22Rv1 (cell line): ENCODE data around the gene SPINDOC.
A peak's percentile ranks its signal among the peaks of the same experiment; 100 is the strongest.

ENCODE experiments used
- H3K27ac ChIP-seq: fragments of 450-650 bp; 2 replicates; pipeline ENCODE4 v1.5.1; 2017
- ZFX ChIP-seq: fragments of 450-650 bp; IDR thresholded peaks from 2 replicates; pipeline ENCODE4 v1.6.1; 2017; ENCODE audit warnings: antibody characterized with exemption, borderline replicate concordance
- TF ChIP-seq, protein P1 (sequence below): fragments of 450-650 bp; IDR thresholded peaks from 2 replicates; pipeline ENCODE4 v1.5.1; 2017; ENCODE audit warnings: mild to moderate bottlenecking

The SPINDOC gene

DNA sequence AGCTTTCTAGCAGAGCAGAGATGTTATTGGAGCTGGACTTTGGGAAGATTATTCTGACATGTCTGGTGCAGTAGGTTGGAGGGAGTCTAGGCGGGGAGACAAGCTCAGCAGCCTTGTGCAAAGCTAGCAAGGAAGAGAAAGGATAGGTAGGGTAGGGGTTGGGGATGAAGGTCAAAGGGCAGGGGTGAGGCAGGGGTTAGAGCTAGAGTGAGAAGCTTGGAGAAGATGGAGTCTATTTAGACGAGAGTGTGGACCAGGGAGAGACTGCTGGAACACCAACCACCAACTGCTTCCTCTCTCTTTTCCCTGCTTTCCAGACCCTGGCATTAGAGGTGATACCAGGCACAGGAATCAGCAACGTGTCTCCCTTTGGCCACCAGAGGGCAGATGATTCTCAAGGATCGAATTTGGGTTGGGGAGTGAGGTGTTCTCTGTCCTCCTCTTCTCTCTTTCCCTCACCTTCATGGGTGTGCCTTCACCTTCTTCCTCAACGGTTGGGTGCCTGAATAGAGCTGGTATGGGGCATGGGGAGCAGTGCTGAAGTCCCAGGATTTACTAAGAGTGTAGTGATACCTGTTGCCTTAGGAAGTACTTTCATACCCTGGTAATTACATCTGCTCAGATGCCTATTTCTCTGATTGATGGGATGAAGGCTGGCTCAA, 23.9 kb downstream of the SPINDOC start:
- TF ChIP-seq, protein P1, sequence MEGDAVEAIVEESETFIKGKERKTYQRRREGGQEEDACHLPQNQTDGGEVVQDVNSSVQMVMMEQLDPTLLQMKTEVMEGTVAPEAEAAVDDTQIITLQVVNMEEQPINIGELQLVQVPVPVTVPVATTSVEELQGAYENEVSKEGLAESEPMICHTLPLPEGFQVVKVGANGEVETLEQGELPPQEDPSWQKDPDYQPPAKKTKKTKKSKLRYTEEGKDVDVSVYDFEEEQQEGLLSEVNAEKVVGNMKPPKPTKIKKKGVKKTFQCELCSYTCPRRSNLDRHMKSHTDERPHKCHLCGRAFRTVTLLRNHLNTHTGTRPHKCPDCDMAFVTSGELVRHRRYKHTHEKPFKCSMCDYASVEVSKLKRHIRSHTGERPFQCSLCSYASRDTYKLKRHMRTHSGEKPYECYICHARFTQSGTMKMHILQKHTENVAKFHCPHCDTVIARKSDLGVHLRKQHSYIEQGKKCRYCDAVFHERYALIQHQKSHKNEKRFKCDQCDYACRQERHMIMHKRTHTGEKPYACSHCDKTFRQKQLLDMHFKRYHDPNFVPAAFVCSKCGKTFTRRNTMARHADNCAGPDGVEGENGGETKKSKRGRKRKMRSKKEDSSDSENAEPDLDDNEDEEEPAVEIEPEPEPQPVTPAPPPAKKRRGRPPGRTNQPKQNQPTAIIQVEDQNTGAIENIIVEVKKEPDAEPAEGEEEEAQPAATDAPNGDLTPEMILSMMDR = peak; percentile 81
- TF ChIP-seq ZFX = no peak
- H3K27ac ChIP-seq = peak overlapping the region; percentile 82

DNA sequence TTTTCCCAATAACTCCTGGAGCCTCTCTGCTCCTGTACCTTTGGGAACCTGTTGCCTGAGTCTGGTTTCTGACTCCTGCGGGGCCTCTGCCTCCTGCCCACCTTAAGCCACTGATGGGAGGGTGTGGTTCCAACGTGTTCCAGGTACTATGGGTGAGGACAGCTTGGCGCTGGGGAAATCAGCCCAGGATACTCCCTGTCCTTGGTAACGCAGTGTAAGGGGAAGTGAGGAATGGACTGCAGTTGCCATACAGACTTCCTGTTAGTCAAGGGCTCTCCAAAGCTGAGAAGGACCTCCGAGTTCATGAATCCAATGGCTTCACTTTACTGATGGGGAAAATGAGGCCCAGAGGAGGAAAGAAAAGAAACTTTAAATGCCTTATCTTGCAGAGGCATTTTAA, 24.5 kb downstream of the SPINDOC start:
- no peak for TF ChIP-seq ZFX
- TF ChIP-seq, protein P1 = no peak
- H3K27ac ChIP-seq = peak overlapping the region; percentile 82

DNA sequence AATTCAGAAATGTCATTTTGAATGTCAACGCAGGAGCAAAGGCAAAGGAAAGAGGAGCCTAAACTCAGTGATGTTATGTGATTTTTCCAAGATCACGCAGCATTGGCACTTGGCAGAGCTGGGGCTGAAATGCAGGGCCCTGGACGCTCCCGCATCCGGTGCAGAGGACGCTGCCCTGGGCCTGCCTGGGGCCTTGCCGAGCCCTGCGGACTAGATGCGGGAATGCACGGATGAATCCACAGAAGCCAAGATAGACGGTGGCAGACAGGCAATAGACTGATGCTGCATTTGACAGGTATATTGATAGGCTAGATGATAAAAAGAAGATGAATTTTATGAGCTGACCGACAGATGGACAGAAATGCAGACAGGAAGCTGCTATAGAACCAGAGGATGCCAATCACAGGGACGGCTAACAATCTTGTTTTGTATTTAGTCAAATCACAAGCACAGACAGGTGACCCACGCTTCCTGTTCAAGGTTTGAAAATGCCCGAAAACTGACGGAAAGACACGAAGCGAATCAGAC, 25.0 kb downstream of the SPINDOC start:
- no peak for TF ChIP-seq ZFX
- TF ChIP-seq, protein P1 = no peak
- peak overlapping the region; percentile 82 for H3K27ac ChIP-seq

DNA sequence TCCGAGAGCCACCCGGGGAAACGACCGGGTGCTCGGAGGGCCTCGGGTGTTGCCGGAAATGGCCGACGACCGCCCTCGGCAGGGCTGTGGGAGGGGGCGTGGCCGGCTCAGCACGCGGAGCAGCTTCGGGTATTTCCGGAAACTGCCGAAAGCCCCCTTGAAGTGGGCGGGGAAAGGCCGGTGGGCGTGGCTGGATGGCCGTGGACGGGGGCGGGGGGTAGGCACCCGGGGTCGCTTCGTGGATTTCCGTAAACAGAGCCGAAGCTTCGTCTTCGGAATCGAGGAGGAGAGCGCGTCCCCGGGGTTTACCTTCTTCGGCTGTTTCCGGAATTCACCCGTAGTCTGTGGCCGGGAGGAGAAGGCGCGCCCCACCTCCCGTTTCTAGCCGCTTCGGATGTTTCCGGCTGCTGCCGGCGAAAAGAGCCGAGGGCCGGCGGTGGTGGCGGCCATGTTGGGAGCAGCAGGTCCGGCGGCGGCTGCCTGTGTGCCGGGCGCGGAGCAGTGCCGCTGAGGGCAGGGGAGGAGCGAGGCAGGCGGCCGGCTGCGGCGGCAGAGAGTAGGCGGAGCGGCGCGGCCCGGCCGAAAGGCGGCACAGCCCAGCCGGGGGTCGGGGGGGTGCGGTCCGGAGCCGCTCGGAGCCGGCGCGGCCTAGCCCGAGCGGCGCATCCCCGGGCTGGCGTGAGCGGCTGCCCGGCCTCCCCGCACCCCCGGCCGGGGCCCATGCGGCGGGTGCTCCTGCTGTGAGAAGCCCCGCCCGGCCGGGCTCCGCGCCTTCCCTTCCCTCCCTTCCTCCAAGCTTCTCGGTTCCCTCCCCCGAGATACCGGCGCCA, 25.6 kb downstream of the SPINDOC start, which contains the start of gene MARK2:
MARK2 (plus strand) TSS at position 433 of the 830 bp plus-strand sequence; CDS start at position 830, 397 bp downstream.
- H3K27ac ChIP-seq = peak within 1 kb of the TSS; percentile 82
- TF ChIP-seq, protein P1 = no peak
- TF ChIP-seq ZFX = no peak

DNA sequence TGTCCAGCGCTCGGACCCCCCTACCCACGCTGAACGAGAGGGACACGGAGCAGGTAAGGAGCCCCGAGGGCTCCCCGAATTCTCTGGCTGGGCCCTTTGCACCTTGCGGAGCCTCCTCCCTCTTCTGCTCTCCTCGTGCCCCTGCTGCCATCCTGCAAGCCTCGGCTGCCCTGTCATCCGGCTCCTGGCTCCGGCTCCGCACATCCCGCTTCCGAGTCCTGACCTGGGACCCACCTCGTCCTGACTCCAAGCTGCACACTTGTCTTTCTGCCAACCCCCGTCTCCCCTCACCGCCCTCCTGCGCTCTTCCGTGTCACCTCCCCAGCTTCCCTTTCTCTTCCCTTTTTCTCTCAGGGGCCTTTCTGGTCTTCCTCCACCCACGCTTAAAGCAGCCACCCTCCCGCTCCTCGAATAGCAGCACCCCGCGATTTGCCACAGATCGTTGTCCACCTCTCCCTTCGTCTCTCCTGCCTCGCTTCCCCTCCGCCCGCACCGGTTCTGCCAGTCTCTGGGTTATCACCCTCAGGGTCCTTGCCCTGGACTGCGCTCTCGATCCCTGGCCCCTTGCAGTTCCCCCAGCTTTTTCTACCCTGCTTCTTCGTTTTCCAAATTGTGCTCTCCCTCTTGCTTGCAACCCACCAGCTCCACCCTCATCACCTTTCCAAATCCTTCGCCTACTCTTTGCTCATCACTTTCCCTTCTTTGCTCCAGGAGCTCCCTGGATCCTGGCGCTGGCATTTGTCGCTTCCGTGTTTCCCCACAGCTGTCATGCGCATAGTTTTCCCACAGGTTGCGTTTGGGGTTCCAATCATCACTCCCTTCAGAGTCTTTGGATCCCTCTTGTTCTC, 26.5 kb downstream of the SPINDOC start:
- TF ChIP-seq, protein P1 = no peak
- TF ChIP-seq ZFX = no peak
- H3K27ac ChIP-seq = peak overlapping the region; percentile 82

DNA sequence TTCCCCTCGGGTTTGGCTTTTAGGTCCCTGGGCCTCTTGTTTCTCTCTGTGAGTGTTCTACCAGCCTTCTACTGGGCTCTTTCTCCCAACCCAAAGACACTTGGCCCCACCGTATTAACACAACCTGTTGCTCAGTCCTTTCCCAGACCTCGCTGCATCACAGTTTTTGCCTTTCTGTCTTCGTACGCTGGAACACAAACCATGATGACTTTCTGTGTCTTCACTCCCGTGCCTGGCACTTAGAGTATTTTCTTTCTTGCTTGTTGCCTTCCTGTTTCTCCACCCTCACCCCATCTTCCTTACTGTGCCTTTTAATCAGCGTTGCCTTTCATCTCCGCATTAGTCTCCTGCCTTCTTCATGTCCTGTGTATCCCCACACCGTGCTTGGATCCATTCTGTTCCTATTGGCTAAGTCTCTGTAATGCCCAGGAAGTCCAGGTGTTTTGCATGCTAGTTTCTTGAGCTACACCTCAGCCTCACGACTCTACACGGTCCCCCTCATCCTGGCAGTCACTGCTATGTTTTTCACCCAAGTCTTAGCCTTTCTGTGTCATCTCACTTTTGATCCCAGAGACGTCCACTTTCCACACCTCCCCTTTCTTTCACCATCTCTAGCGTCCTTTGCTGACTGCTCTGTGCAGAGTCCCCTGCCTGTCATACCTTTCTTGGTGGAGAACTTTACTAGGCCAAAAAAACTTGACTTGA, 27.3 kb downstream of the SPINDOC start:
- TF ChIP-seq ZFX = no peak
- TF ChIP-seq, protein P1 = no peak

More for the DNA sequence above, 27.3 kb downstream of the SPINDOC start:
- H3K27ac ChIP-seq = peak overlapping the region; percentile 82
